Pancreas (tissue), 10 donors: ENCODE measurements around the gene HMGCL. TPM values are rescaled to one million over a fixed set of nuclear protein-coding genes. Genes with fewer than 3 reads are reported as not detected.
"Not testable (repeated sequence)": the region's sequence is repeated elsewhere in the genome, so short reads cannot be mapped to it uniquely, and the experiment has no call there.

Source experiments
- ATAC-seq, 4 donors: fragments of 200-7000 bp; cut with Tn5 transposase; one replicate each; pipeline versions ENCODE4 v1.8.0 to v1.9.1; 2020; ENCODE audit warnings: mild to moderate bottlenecking in 4 of 4, moderate library complexity in 4 of 4
- DNase-seq, 6 donors: peaks; one replicate each; pipeline ENCODE4 v3.0.0-alpha.2; 2020
- FAIRE-seq: peaks from 2 replicates; lab custom pipeline; 2012; peaks lifted over from hg19 to GRCh38; lab: Jason Lieb, UNC
- H3K27ac ChIP-seq, 4 donors: fragments of 200-600 bp; sonication (generic); 1 replicate in 3 of 4; 2 replicates in 1 of 4; pipeline versions ENCODE4 v1.5.0 to v1.8.0; 2020
- H3K27me3 ChIP-seq, 4 donors: fragments of 200-600 bp; one replicate each; pipeline ENCODE4 v1.8.0; 2021
- H3K36me3 ChIP-seq, 3 donors: fragments of 200-600 bp; sonication (generic) in 1 of 3; one replicate each; pipeline versions ENCODE4 v1.5.0 to v1.8.0; 2020 to 2021
- H3K4me1 ChIP-seq, 3 donors: fragments of 200-600 bp; one replicate each; pipeline ENCODE4 v1.8.0; 2021
- H3K4me3 ChIP-seq, 4 donors: fragments of 200-600 bp; sonication (generic) in 2 of 4; one replicate each; pipeline versions ENCODE4 v1.5.0 to v1.8.0; 2020 to 2021
- H3K9me3 ChIP-seq, 4 donors: fragments of 200-600 bp; one replicate each; pipeline ENCODE4 v1.8.0; 2021
- WGBS, 2 donors: extraction: QIAGEN DNeasy Blood & Tissue Kit; methylation state at CpG; one replicate each; pipeline ENCODE4 v1.1.7; 2013; 5-methylcytosine and 5-hydroxymethylcytosine counted together
- intact Hi-C, 3 donors: fragments of 100-400 bp; cut with DNase I; formaldehyde crosslinking; loops; one replicate each; pipeline versions ENCODE4 v1.11.1 to v1.14.2; 2022
- polyA plus RNA-seq, 2 donors: library from polyadenylated mRNA; stranded (reverse); fragments of 200-250 nt; gene quantifications; one replicate each; pipeline ENCODE4 v1.2.3, GENCODE V29; 2013
- total RNA-seq, 6 donors: library from RNA; stranded (reverse); fragmentation: NEBNext Ultra II Directional in 4 of 6; extraction: Animal tissue kit (Norgen Biotek cat#: 25700) in 4 of 6; gene quantifications; one replicate each; pipeline versions ENCODE4 v1.2.1 to v1.2.4, GENCODE V29; 2021 to 2023
- TF ChIP-seq, protein P1 (sequence below), 4 donors: fragments of 200-600 bp; sonication (generic) in 3 of 4; IDR thresholded peaks; one replicate each; pipeline versions ENCODE4 v1.5.0 to v1.8.0; 2021; ENCODE audit warnings: antibody characterized with exemption in 4 of 4
- donor health status: healthy with polysubstance abuse.
- donor health status: DM: no; HTN: no; CAD: no; lungs with moderate emphysema.
- donor health status: DM: no; HTN: no; CAD: no.
- donor health status: control.
- donor health status: control.
- donor health status: Bipolar disorder and iron deficiency.
- donor health status: DM: yes; HTN: yes; CAD: no.
- donor health status: DM: no; HTN: no; CAD: no.
- donor health status: DM: no; HTN: no; CAD: no.
- donor health status: DM: yes; HTN: yes; CAD: no.

Gene HMGCL
- total and polyA plus RNA-seq, 8 donors, result 16.2 to 27.0 (median 17.3) TPM

- TF ChIP-seq, protein P1, sequence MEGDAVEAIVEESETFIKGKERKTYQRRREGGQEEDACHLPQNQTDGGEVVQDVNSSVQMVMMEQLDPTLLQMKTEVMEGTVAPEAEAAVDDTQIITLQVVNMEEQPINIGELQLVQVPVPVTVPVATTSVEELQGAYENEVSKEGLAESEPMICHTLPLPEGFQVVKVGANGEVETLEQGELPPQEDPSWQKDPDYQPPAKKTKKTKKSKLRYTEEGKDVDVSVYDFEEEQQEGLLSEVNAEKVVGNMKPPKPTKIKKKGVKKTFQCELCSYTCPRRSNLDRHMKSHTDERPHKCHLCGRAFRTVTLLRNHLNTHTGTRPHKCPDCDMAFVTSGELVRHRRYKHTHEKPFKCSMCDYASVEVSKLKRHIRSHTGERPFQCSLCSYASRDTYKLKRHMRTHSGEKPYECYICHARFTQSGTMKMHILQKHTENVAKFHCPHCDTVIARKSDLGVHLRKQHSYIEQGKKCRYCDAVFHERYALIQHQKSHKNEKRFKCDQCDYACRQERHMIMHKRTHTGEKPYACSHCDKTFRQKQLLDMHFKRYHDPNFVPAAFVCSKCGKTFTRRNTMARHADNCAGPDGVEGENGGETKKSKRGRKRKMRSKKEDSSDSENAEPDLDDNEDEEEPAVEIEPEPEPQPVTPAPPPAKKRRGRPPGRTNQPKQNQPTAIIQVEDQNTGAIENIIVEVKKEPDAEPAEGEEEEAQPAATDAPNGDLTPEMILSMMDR (IDR thresholded peaks at IDR 0.05), result no peak
- ATAC-seq (no peak), DNase-seq (peak in 1 of 6 donors; percentile 26), FAIRE-seq (no peak)
- H3K4me3 ChIP-seq, result no peak overlapping the region
- H3K27me3 ChIP-seq, result no peaks in the 10 kb centered on the region
- H3K4me1 ChIP-seq, result peaks cover 6 to 24% (median 19%) of the 10 kb centered on the region in 3 donors
- no peaks in the 10 kb centered on the region for H3K36me3 ChIP-seq
- 54 to 58% methylated on average over 20 of the region's 20 CpGs for WGBS, 2 donors
- intact Hi-C loops, result no loop called here
- H3K9me3 ChIP-seq, result no peaks in the 10 kb centered on the region
- peak overlapping the region in 1 of 4 donors; percentile 89 for H3K27ac ChIP-seq
Observed at GRCh38 chr1:23797478-23798448, 27.5 kb downstream of the HMGCL start.

DNA sequence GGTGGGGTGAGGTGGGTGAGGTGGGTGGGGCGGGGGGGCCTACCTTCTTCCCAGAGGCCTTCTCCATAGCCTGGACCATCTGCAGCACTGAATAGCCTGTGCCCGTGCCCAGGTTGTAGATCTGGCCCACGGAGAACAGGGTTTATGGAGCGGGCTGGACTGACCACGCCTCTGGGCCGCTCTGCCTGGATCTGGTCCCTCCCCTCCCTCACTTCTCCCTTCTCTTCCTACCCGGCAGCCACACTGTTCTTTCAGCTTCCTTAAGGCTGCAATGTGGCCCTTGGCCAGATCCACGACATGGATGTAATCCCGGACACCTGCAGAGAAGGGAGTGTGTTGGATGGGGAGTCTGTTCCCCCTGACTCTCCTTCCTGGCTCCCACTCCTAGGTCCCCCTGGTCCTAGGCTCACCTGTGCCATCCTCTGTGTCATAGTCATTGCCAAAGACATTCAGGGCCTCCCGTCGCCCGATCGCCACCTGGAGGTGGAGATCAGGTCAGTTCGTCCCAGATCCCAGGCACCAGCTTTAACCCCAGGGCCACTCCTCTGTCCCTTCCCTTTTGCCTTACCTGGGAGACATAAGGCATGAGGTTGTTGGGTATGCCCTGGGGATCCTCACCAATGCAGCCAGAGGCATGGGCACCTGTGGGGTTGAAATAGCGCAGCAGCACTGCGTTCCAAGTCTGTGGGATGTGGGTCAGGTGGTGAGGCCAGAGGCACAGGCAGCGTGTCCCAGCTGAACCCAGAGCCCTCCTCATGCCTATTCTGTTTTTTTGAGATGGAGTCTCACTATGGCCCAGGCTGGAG is 28.6 kb downstream of the HMGCL start:
- DNase-seq, result no peak
- 66 to 75% methylated on average over 15 to 17 of the region's 17 CpGs for WGBS, 2 donors
- no peaks in the 10 kb centered on the region for H3K27me3 ChIP-seq
- intact Hi-C loops, result no loop called here
- no peak overlapping the region for H3K4me3 ChIP-seq
- TF ChIP-seq, protein P1 (IDR thresholded peaks at IDR 0.05), result no peak
- H3K27ac ChIP-seq, result no peak overlapping the region
- H3K36me3 ChIP-seq, result no peaks in the 10 kb centered on the region
- ATAC-seq, result no peak
- H3K4me1 ChIP-seq, result peaks cover 6 to 25% (median 24%) of the 10 kb centered on the region in 3 donors
- H3K9me3 ChIP-seq, result no peaks in the 10 kb centered on the region
- no peak for FAIRE-seq

GRCh38 chr1:23795676-23796465 is 29.4 kb downstream of the HMGCL start:
- Histone ChIP-seq H3K27me3 (no peaks in the 10 kb centered on the region), H3K9me3 (no peaks in the 10 kb centered on the region), H3K36me3 (no peaks in the 10 kb centered on the region), H3K4me1 (peaks cover 6 to 24% (median 23%) of the 10 kb centered on the region in 3 donors), H3K27ac (no peak overlapping the region), H3K4me3 (no peak overlapping the region)
- TF ChIP-seq, protein P1 (IDR thresholded peaks at IDR 0.05), result no peak
- 78 to 80% methylated on average over 16 of the region's 16 CpGs for WGBS, 2 donors
- FAIRE-seq (no peak), DNase-seq (peak in 1 of 6 donors; percentile 69), ATAC-seq (no peak)
- intact Hi-C loops, result no loop called here

DNA sequence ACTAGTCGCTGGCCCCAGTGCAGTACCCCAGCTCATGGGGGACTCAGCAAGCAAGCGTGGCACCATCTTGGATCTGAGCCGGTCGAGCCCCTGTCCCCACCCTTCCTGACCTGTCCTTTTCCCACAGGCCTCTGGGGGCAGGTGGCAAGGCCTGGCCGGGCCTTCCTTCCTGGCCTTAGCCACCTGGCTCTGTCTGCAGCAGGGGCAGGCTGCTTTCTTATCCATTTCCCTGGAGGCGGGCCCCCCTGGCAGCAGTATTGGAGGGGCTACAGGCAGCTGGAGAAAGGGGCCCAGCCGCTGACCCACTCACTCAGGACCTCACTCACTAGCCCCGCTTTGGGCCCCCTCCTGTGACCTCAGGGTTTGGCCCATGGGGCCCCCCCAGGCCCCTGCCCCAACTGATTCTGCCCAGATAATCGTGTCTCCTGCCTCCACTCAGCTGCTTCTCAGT is 30.5 kb downstream of the HMGCL start:
- FAIRE-seq, H3K4me3 ChIP-seq, H3K36me3 ChIP-seq, H3K27ac ChIP-seq, H3K9me3 ChIP-seq, intact Hi-C loops, H3K27me3 ChIP-seq, ATAC-seq, DNase-seq: not testable (repeated sequence)
- 83 to 86% methylated on average over 9 of the region's 9 CpGs for WGBS, 2 donors
- H3K4me1 ChIP-seq, result peaks cover 6 to 26% (median 23%) of the 10 kb centered on the region in 3 donors
